SU-DHL-6 (cell line): ENCODE results near the gene RABL6.
"Not testable (repeated sequence)": the region's sequence is repeated elsewhere in the genome, so short reads cannot be mapped to it uniquely, and the experiment has no call there.

Experiments used
- H2AFZ ChIP-seq: fragments of 200-600 bp; sonication (generic); 2 replicates; pipeline ENCODE4 v1.6.1; 2014; ENCODE audit warnings: low read depth, mild to moderate bottlenecking, moderate library complexity, mixed read lengths, antibody characterized with exemption, low read length; ENCODE audit not compliant: severe bottlenecking
- H3F3A ChIP-seq: fragments of 200-600 bp; shearing (Covaris generic); 2 replicates; pipeline ENCODE4 v1.6.0; 2016; ENCODE audit warnings: antibody characterized with exemption, mild to moderate bottlenecking; ENCODE audit not compliant: insufficient read depth
- H3K27ac ChIP-seq: fragments of 200-600 bp; sonication (generic); 2 replicates; pipeline ENCODE4 v1.5.1; 2016; ENCODE audit warnings: low read depth, mild to moderate bottlenecking, low read length, moderate library complexity, mixed read lengths
- H3K27me3 ChIP-seq: fragments of 200-600 bp; sonication (generic), shearing (Covaris generic); 2 replicates; pipeline ENCODE4 v1.6.0; 2014; ENCODE audit warnings: mild to moderate bottlenecking, low read length
- H3K36me3 ChIP-seq: fragments of 200-600 bp; sonication (generic); 2 replicates; pipeline ENCODE4 v1.6.1; 2014; ENCODE audit warnings: mild to moderate bottlenecking, low read length, mixed read lengths
- H3K4me2 ChIP-seq: fragments of 300-600, 200-600 bp; shearing (Covaris generic), sonication (generic); 2 replicates; pipeline ENCODE4 v1.6.0; 2014; ENCODE audit warnings: low read length, low read depth, mild to moderate bottlenecking; ENCODE audit not compliant: poor library complexity, severe bottlenecking
- H3K4me3 ChIP-seq: fragments of 200-600 bp; sonication (generic); 2 replicates; pipeline ENCODE4 v1.5.1; 2014; ENCODE audit warnings: antibody characterized with exemption, low read length, mild to moderate bottlenecking, mixed read lengths; ENCODE audit not compliant: insufficient read depth, poor library complexity, severe bottlenecking
- H3K79me2 ChIP-seq: fragments of 200-600 bp; sonication (generic); 2 replicates; pipeline ENCODE4 v1.6.1; 2014; ENCODE audit warnings: mild to moderate bottlenecking, low read length, moderate library complexity; ENCODE audit not compliant: insufficient read depth
- H3K9ac ChIP-seq: fragments of 200-600 bp; sonication (generic); 2 replicates; pipeline ENCODE4 v1.7.0; 2014; ENCODE audit warnings: mild to moderate bottlenecking, low read length
- H3K9me2 ChIP-seq: fragments of 200-600 bp; sonication (generic); replicated peaks from 2 replicates; pipeline ENCODE4 v1.6.1; 2014; ENCODE audit warnings: low read length; ENCODE audit not compliant: insufficient read depth
- H3K9me3 ChIP-seq: fragments of 200-600 bp; sonication (generic); 2 replicates; pipeline ENCODE4 v1.6.1; 2014; ENCODE audit warnings: low read length, mixed read lengths; ENCODE audit not compliant: insufficient read depth
- H4K20me1 ChIP-seq: fragments of 200-600 bp; sonication (generic); 2 replicates; pipeline ENCODE4 v1.6.1; 2014; ENCODE audit warnings: low read depth, mild to moderate bottlenecking, antibody characterized with exemption, low read length, moderate library complexity, mixed read lengths
- CTCF ChIP-seq: fragments of 200-600 bp; sonication (generic); IDR thresholded peaks from one replicate; pipeline ENCODE4 v1.5.1; 2017; ENCODE audit warnings: antibody characterized with exemption, mild to moderate bottlenecking, low read length, moderate library complexity; ENCODE audit not compliant: insufficient read depth, poor library complexity, severe bottlenecking
- EZH2phosphoT487 ChIP-seq: fragments of 200-600 bp; sonication (generic), shearing (Covaris generic); conservative IDR thresholded peaks from 2 replicates; pipeline ENCODE4 v1.6.1; 2018; ENCODE audit warnings: mild to moderate bottlenecking, antibody characterized with exemption, low read length, moderate library complexity, mixed read lengths

Gene RABL6

GRCh38 chr9:136831720-136832104 is 24.0 kb downstream of the RABL6 start:
- H3K36me3 ChIP-seq = no peaks in the 10 kb centered on the region
- no peak overlapping the region for H3K27ac ChIP-seq
- no peak overlapping the region for H3K9ac ChIP-seq
- no peak overlapping the region for H3K4me2 ChIP-seq
- no peaks in the 10 kb centered on the region for H3K9me3 ChIP-seq
- no peaks in the 10 kb centered on the region for H3K9me2 ChIP-seq
- no peaks in the 10 kb centered on the region for H3K79me2 ChIP-seq
- H3F3A ChIP-seq = no peaks in the 10 kb centered on the region
- no peaks in the 10 kb centered on the region for H3K27me3 ChIP-seq
- H4K20me1 ChIP-seq = no peaks in the 10 kb centered on the region
- H2AFZ ChIP-seq = no peak overlapping the region
- H3K4me3 ChIP-seq = no peak overlapping the region
- no peak for TF ChIP-seq CTCF
- no peak for TF ChIP-seq EZH2phosphoT487

GRCh38 chr9:136832581-136832980 is 24.8 kb downstream of the RABL6 start:
- Histone ChIP-seq H3K9me2 (no peaks in the 10 kb centered on the region), H3K4me3 (no peak overlapping the region), H3K27me3 (no peaks in the 10 kb centered on the region), H3K79me2 (no peaks in the 10 kb centered on the region), H3K9me3 (no peaks in the 10 kb centered on the region), H3K27ac (no peak overlapping the region), H3F3A (no peaks in the 10 kb centered on the region), H3K9ac (no peak overlapping the region), H2AFZ (no peak overlapping the region), H4K20me1 (no peaks in the 10 kb centered on the region), H3K4me2 (no peak overlapping the region), H3K36me3 (no peaks in the 10 kb centered on the region)
- TF ChIP-seq EZH2phosphoT487 (no peak), CTCF (no peak)

- H3K9me3 ChIP-seq, H3K36me3 ChIP-seq, H3K27me3 ChIP-seq, H3K79me2 ChIP-seq, H4K20me1 ChIP-seq, H3K9ac ChIP-seq, H2AFZ ChIP-seq, H3F3A ChIP-seq, H3K27ac ChIP-seq, H3K9me2 ChIP-seq, H3K4me3 ChIP-seq, H3K4me2 ChIP-seq: not testable (repeated sequence)
These were observed 25.8 kb downstream of the RABL6 start for GRCh38 chr9:136833381-136834048.

GRCh38 chr9:136835162-136835931 is 27.6 kb downstream of the RABL6 start:
- Histone ChIP-seq H3K79me2 (no peaks in the 10 kb centered on the region), H3K36me3 (no peaks in the 10 kb centered on the region), H3K4me3 (no peak overlapping the region), H3F3A (no peaks in the 10 kb centered on the region), H3K9ac (no peak overlapping the region), H3K9me3 (no peaks in the 10 kb centered on the region), H3K27me3 (no peaks in the 10 kb centered on the region), H3K27ac (no peak overlapping the region), H2AFZ (no peak overlapping the region), H3K9me2 (no peaks in the 10 kb centered on the region), H4K20me1 (no peaks in the 10 kb centered on the region), H3K4me2 (no peak overlapping the region)
- TF ChIP-seq CTCF (no peak), EZH2phosphoT487 (no peak)
